ENCODE results near the gene ACAN. TPM values are rescaled to one million over a fixed set of nuclear protein-coding genes. Genes with fewer than 3 reads are reported as not detected.

Gene ACAN
- total RNA-seq, 1 experiment from 2014 or later, result 0.50 TPM

DNA sequence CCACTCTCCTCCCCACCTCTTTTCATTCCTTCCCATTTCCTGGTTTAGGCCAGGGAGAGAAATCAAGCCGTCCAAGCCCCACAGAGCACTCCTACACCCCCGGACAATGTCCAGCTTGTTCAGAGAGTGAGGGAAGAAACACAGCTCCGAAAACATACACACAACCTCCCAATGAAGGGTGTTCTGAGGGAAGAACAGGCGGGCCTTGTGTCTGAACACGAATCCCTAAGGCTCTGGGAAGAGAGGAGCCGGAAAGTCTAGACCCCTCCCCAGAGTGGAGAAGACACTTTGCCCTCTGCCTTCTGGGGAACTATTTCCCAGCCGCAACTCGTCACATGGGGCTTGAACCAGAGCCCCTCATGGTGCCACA lies 30.5 kb downstream of the ACAN start:
- H3K9me3 ChIP-seq (ENCODE audit: control insufficient read depth, low read depth, low read length), result no peaks in the 10 kb centered on the region
- H3K9me3 Mint-ChIP-seq, result no peaks in the 10 kb centered on the region
- H3K4me3 Mint-ChIP-seq, result no peak overlapping the region
- no peak overlapping the region for H2AK5ac ChIP-seq (ENCODE audit: insufficient read length, low read length)
- no peak overlapping the region for H2BK120ac ChIP-seq (ENCODE audit: low read depth, low read length, poor library complexity, severe bottlenecking)
- no peak overlapping the region for H3K23ac ChIP-seq (ENCODE audit: insufficient read length, low read depth, low read length)
- H3K23me2 ChIP-seq (ENCODE audit: insufficient read length, low read depth, low read length, poor library complexity, severe bottlenecking), result no peaks in the 10 kb centered on the region
- no peaks in the 10 kb centered on the region for H3K36me3 Mint-ChIP-seq (ENCODE audit: insufficient read depth in 1 of 3, low read depth in 3 of 3)
- H3K27me3 ChIP-seq (ENCODE audit: insufficient read depth, low read length), result no peaks in the 10 kb centered on the region
- no CpG with 5 or more reads among the region's 8 CpGs for WGBS (ENCODE audit: extremely low coverage, insufficient read length, low lambda C conversion rate)
- no peak overlapping the region for H3K4ac ChIP-seq (ENCODE audit: low read depth, low read length)
- peak overlapping the region in 1 of 3 experiments; percentile 43; a peak in 1 of 7 replicates for H3K27ac Mint-ChIP-seq
- H4K8ac ChIP-seq (replicated peaks; ENCODE audit: insufficient read length, low read depth, low read length), result no peak overlapping the region
- H3K4me1 ChIP-seq (ENCODE audit: insufficient read depth, low read length), result no peaks in the 10 kb centered on the region
- H4K91ac ChIP-seq (ENCODE audit: insufficient read length, low read depth, low read length), result no peak overlapping the region
- no peak overlapping the region for H2AFZ ChIP-seq (ENCODE audit: low read length)
- no peak overlapping the region for H2BK12ac ChIP-seq (ENCODE audit: insufficient read length, low read depth, low read length)
- H4K20me1 ChIP-seq (ENCODE audit: control insufficient read depth, insufficient read depth, insufficient read length), result no peaks in the 10 kb centered on the region
- no peak overlapping the region for H3K4me2 ChIP-seq (ENCODE audit: insufficient read depth, insufficient read length, low read length)
- no peaks in the 10 kb centered on the region for H3K79me2 ChIP-seq (ENCODE audit: insufficient read depth, low read length)
- H3K9ac ChIP-seq (ENCODE audit: extremely low read depth, insufficient read length, low read length), result no peak overlapping the region
- no peak overlapping the region for H2BK20ac ChIP-seq (ENCODE audit: low read depth, low read length, poor library complexity, severe bottlenecking)
- H3K14ac ChIP-seq (ENCODE audit: insufficient read depth, low read length), result no peak overlapping the region
- H4K5ac ChIP-seq (ENCODE audit: insufficient read length, low read depth, low read length), result no peak overlapping the region
- TF ChIP-seq, protein P1, sequence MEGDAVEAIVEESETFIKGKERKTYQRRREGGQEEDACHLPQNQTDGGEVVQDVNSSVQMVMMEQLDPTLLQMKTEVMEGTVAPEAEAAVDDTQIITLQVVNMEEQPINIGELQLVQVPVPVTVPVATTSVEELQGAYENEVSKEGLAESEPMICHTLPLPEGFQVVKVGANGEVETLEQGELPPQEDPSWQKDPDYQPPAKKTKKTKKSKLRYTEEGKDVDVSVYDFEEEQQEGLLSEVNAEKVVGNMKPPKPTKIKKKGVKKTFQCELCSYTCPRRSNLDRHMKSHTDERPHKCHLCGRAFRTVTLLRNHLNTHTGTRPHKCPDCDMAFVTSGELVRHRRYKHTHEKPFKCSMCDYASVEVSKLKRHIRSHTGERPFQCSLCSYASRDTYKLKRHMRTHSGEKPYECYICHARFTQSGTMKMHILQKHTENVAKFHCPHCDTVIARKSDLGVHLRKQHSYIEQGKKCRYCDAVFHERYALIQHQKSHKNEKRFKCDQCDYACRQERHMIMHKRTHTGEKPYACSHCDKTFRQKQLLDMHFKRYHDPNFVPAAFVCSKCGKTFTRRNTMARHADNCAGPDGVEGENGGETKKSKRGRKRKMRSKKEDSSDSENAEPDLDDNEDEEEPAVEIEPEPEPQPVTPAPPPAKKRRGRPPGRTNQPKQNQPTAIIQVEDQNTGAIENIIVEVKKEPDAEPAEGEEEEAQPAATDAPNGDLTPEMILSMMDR (conservative IDR thresholded peaks at IDR 0.05), result no peak
- no peak overlapping the region for H3K56ac ChIP-seq (ENCODE audit: insufficient read length, low read depth, low read length)
- no peak overlapping the region for H3T11ph ChIP-seq (ENCODE audit: low read length)
- no peak overlapping the region for H2BK5ac ChIP-seq (ENCODE audit: insufficient read length, low read length)
- H3K79me1 ChIP-seq (ENCODE audit: insufficient read depth, low read depth, low read length, poor library complexity, severe bottlenecking), result no peaks in the 10 kb centered on the region
- H3K18ac ChIP-seq (ENCODE audit: insufficient read length, low read depth, low read length), result no peak overlapping the region
- peaks cover 7% of the 10 kb centered on the region for H3K27me3 Mint-ChIP-seq (ENCODE audit: low read depth)
- peaks cover 3 to 8% of the 10 kb centered on the region in 2 experiments; a peak in 2 of 4 replicates for H3K4me1 Mint-ChIP-seq
- no peak for DNase-seq
- H2BK15ac ChIP-seq (ENCODE audit: low read depth, low read length), result no peak overlapping the region
- no peak overlapping the region for H3K27ac ChIP-seq (ENCODE audit: insufficient read length, low read depth, low read length)
